ENCODE results near the gene ZNF521.

GRCh38 chr18:25132786-25133496 lies 219.0 kb downstream of the ZNF521 start:
- no peak for TF ChIP-seq RAD21 (IDR thresholded peaks at IDR 0.05; ENCODE audit: low read depth)
- TF ChIP-seq EGR1 (IDR thresholded peaks at IDR 0.05) = no peak
- TF ChIP-seq EP300 (IDR thresholded peaks at IDR 0.05; ENCODE audit: borderline replicate concordance) = no peak
- TF ChIP-seq USF1 (IDR thresholded peaks at IDR 0.05) = no peak
- no peak for TF ChIP-seq MAX (IDR thresholded peaks at IDR 0.05)
- TF ChIP-seq FOXM1 (IDR thresholded peaks at IDR 0.05; ENCODE audit: borderline replicate concordance, low read depth) = no peak
- TF ChIP-seq REST (IDR thresholded peaks at IDR 0.05; ENCODE audit: low read depth) = no peak
- TF ChIP-seq YY1 (IDR thresholded peaks at IDR 0.05; ENCODE audit: low read depth) = no peak
- TF ChIP-seq TAF1 (IDR thresholded peaks at IDR 0.05; ENCODE audit: low read depth) = no peak
- TF ChIP-seq NFIC (IDR thresholded peaks at IDR 0.05) = no peak
- no peak for TF ChIP-seq ZBTB7A (IDR thresholded peaks at IDR 0.05; ENCODE audit: low read depth)
- no peak for TF ChIP-seq TCF12 (IDR thresholded peaks at IDR 0.05; ENCODE audit: low read depth)
- no peak for TF ChIP-seq CEBPB (IDR thresholded peaks at IDR 0.05)
